GM23248 (cell line): ENCODE results near the gene TMCC1. TPM values are rescaled to one million over a fixed set of nuclear protein-coding genes. Genes with fewer than 3 reads are reported as not detected.

Source experiments
- DNase-seq: peaks from one replicate; pipeline ENCODE4 v3.0.0-alpha.2; 2015
- H2AFZ ChIP-seq: fragments of 200-600 bp; sonication (generic); 2 replicates; pipeline ENCODE4 v1.6.1; 2016; ENCODE audit warnings: antibody characterized with exemption
- H3F3A ChIP-seq: fragments of 200-600 bp; sonication (generic); 2 replicates; pipeline ENCODE4 v1.6.1; 2016; ENCODE audit warnings: mild to moderate bottlenecking, antibody characterized with exemption, mixed run types; ENCODE audit not compliant: insufficient read depth
- H3K27ac ChIP-seq: fragments of 200-600 bp; sonication (generic); 2 replicates; pipeline ENCODE4 v1.5.1; 2016; ENCODE audit warnings: mild to moderate bottlenecking
- H3K27me3 ChIP-seq: fragments of 200-600 bp; sonication (generic); replicated peaks from 2 replicates; pipeline ENCODE4 v1.6.1; 2016; ENCODE audit warnings: mild to moderate bottlenecking; ENCODE audit not compliant: insufficient read depth
- H3K36me3 ChIP-seq: fragments of 200-600 bp; sonication (generic); 2 replicates; pipeline ENCODE4 v1.6.1; 2016; ENCODE audit warnings: low read depth, mild to moderate bottlenecking
- H3K4me1 ChIP-seq: fragments of 200-600 bp; sonication (generic); 2 replicates; pipeline ENCODE4 v1.6.1; 2016; ENCODE audit warnings: mild to moderate bottlenecking; ENCODE audit not compliant: insufficient read depth
- H3K4me2 ChIP-seq: fragments of 200-600 bp; sonication (generic); one replicate; pipeline ENCODE4 v1.6.1; 2016; ENCODE audit warnings: mild to moderate bottlenecking; ENCODE audit not compliant: unreplicated experiment
- H3K4me3 ChIP-seq: fragments of 200-600 bp; sonication (generic); 2 replicates; pipeline ENCODE4 v1.5.1; 2016; ENCODE audit warnings: mild to moderate bottlenecking
- H3K79me2 ChIP-seq: fragments of 200-600 bp; sonication (generic); 2 replicates; pipeline ENCODE4 v1.6.1; 2016; ENCODE audit warnings: mild to moderate bottlenecking; ENCODE audit not compliant: insufficient read depth
- H3K9ac ChIP-seq: fragments of 200-600 bp; sonication (generic); 2 replicates; pipeline ENCODE4 v1.6.1; 2016; ENCODE audit warnings: mild to moderate bottlenecking
- H3K9me2 ChIP-seq: fragments of 200-600 bp; sonication (generic); 2 replicates; pipeline ENCODE4 v1.6.1; 2016; ENCODE audit warnings: mixed run types, mild to moderate bottlenecking, moderate library complexity; ENCODE audit not compliant: insufficient read depth
- H3K9me3 ChIP-seq: fragments of 200-600 bp; sonication (generic); one replicate; pipeline ENCODE4 v1.6.1; 2017; ENCODE audit warnings: low read depth
- H4K20me1 ChIP-seq: fragments of 200-600 bp; sonication (generic); 2 replicates; pipeline ENCODE4 v1.6.0; 2016; ENCODE audit not compliant: insufficient read depth
- EZH2 ChIP-seq: fragments of 200-600 bp; sonication (generic); IDR thresholded peaks from 2 replicates; pipeline ENCODE4 v1.6.1; 2018; ENCODE audit warnings: antibody characterized with exemption, mild to moderate bottlenecking; ENCODE audit not compliant: insufficient read depth, poor library complexity, severe bottlenecking
- EZH2phosphoT487 ChIP-seq: fragments of 200-600 bp; sonication (generic); IDR thresholded peaks from 2 replicates; pipeline ENCODE4 v1.6.1; 2018; ENCODE audit warnings: antibody characterized with exemption, moderate library complexity, mild to moderate bottlenecking, low read depth; ENCODE audit not compliant: insufficient read depth
- WGBS, 2 experiments: methylation state at CpG; one replicate each; pipeline ENCODE4 v1.1.6; 2015 to 2017; ENCODE audit warnings: low lambda C conversion rate in 2 of 2, low coverage in 1 of 2; ENCODE audit errors: missing lambda C conversion rate in 2 of 2; 5-methylcytosine and 5-hydroxymethylcytosine counted together
- in situ Hi-C: fragments of 300-500 bp; cut with MboI; formaldehyde crosslinking; loops from 2 replicates; pipeline ENCODE4 v1.15.0; 2020
- polyA plus RNA-seq: library from polyadenylated mRNA; unstranded; fragments of >200 nt; fragmentation: Nextera tagmentation; extraction: Ambion mirVana; gene quantifications from 2 replicates; pipeline ENCODE4 v1.2.1, GENCODE V29; 2016
- total RNA-seq: library from RNA; depleted of rRNA; stranded (reverse); fragments of >200 nt; shearing (Covaris generic); gene quantifications from 2 replicates; pipeline ENCODE4 v1.2.3, GENCODE V29; 2014

The TMCC1 gene
- total and polyA plus RNA-seq, 2 experiments from 2014 or later, result 4.0 to 11.1 TPM

DNA sequence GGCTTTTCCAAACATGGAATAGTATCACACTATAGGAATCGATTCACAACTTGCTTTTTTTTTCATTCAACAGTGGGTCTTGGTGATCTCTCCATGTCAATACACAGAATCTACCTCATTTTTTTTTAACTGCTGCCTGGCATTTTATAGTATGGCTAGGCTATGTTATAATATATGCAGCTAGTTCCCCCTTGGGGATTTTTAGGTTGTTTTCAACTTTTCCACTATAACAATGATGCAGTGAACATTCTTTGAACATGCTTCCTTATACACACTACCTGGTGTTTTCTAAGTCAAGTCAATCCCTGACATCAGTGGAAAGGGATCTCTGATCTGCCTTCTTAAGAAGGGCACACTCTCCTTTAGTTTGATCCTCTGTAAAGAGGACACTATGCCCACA, 240.5 kb downstream of the TMCC1 start:
- Histone ChIP-seq H4K20me1 (no peaks in the 10 kb centered on the region), H3K27ac (no peak overlapping the region), H3K79me2 (peaks cover 19% of the 10 kb centered on the region; the same call in 1 of the 2 replicates), H2AFZ (no peak overlapping the region), H3K4me1 (peaks cover 77% of the 10 kb centered on the region), H3K9me3 (no peaks in the 10 kb centered on the region), H3K9me2 (no peaks in the 10 kb centered on the region), H3F3A (peaks cover 25% of the 10 kb centered on the region), H3K9ac (no peak overlapping the region), H3K27me3 (no peaks in the 10 kb centered on the region), H3K4me2 (no peak overlapping the region), H3K36me3 (no peaks in the 10 kb centered on the region), H3K4me3 (no peak overlapping the region)
- DNase-seq, result no peak
- TF ChIP-seq EZH2phosphoT487 (no peak), EZH2 (no peak)
- in situ Hi-C loops, result loop anchor here (10.0 kb wide), 1 partner anchor 172 kb away; no protein-coding TSS in a partner anchor
- WGBS, 2 experiments, result 96 to 97% methylated on average over 1 of the region's 1 CpG

DNA sequence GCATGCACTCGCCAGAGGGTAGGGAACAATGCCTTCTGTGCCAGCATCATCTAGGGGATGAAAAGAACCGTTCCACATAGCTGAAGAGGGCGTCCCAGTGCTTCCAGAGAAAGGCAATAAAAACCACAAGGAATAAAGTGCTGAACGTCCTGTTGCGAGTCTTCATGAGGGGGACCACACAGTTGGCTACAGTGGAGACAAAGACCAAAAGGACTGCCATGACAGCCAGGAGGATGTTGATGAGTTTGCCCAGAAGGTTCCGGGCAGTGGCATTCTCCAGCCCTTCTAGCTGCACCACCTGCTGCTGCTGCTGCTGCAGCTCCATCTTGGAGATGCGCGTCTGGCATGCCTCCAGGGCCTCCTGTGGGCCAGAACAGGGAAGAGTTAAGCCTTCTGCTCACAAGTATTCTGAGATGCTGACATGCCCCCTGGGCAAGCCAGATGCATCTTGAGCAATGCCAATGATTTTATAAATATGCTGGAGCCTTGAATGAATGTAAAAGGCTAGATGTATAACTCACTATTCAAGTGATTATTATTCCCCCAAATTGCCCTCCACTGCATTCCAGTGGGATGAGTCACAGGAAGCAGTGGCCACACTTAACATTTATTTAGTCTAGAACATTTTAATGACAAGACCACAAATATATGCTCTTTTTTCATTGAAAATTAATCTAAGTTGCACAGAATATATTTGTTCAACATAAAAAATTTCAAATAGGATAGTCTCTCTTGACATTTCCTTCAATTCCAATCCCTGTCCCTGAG, 241.9 kb downstream of the TMCC1 start:
- Histone ChIP-seq H3K4me2 (peak overlapping the region; percentile 26), H3K4me1 (peaks cover 63% of the 10 kb centered on the region), H3F3A (peaks cover 21% of the 10 kb centered on the region), H3K9ac (no peak overlapping the region), H3K27ac (peak overlapping the region; percentile 29), H4K20me1 (no peaks in the 10 kb centered on the region), H3K27me3 (no peaks in the 10 kb centered on the region), H3K79me2 (peaks cover 14% of the 10 kb centered on the region; the same call in 1 of the 2 replicates), H2AFZ (no peak overlapping the region), H3K9me2 (no peaks in the 10 kb centered on the region), H3K4me3 (no peak overlapping the region), H3K36me3 (no peaks in the 10 kb centered on the region), H3K9me3 (no peaks in the 10 kb centered on the region)
- DNase-seq, result peak; percentile 69
- no peak for TF ChIP-seq EZH2
- TF ChIP-seq EZH2phosphoT487, result no peak
- WGBS, 2 experiments, result 65% methylated on average over 8 of the region's 8 CpGs
- in situ Hi-C loops, result loop anchor here (10.0 kb wide), 1 partner anchor 173 kb away; no protein-coding TSS in a partner anchor

- peaks cover 54% of the 10 kb centered on the region for H3K4me1 ChIP-seq
- peak overlapping the region; percentile 10; the same call in 1 of the 2 replicates for H3K4me3 ChIP-seq
- 0 out of 2 replicates have a peak, but pooled peaks cover 6% of the 10 kb centered on the region for H3K79me2 ChIP-seq
- no peak overlapping the region for H3K27ac ChIP-seq
- no peak overlapping the region for H3K9ac ChIP-seq
- peak; percentile 93 for DNase-seq
- no peaks in the 10 kb centered on the region for H3K27me3 ChIP-seq
- H3K9me2 ChIP-seq, result no peaks in the 10 kb centered on the region
- H2AFZ ChIP-seq, result no peak overlapping the region
- H4K20me1 ChIP-seq, result no peaks in the 10 kb centered on the region
- H3K4me2 ChIP-seq, result no peak overlapping the region
- in situ Hi-C loops, result loop anchor here (10.0 kb wide), 1 partner anchor 174 kb away; no protein-coding TSS in a partner anchor
- 20 to 21% methylated on average over 7 of the region's 7 CpGs for WGBS, 2 experiments
- H3F3A ChIP-seq, result peaks cover 21% of the 10 kb centered on the region
- H3K9me3 ChIP-seq, result no peaks in the 10 kb centered on the region
- no peaks in the 10 kb centered on the region for H3K36me3 ChIP-seq
- TF ChIP-seq EZH2phosphoT487 (no peak), EZH2 (no peak)
These were observed 243.1 kb downstream of the TMCC1 start for GRCh38 chr3:129650256-129650872.

- no peak overlapping the region for H3K9ac ChIP-seq
- H3K9me3 ChIP-seq, result no peaks in the 10 kb centered on the region
- no peak overlapping the region for H3K4me2 ChIP-seq
- no peak for TF ChIP-seq EZH2
- TF ChIP-seq EZH2phosphoT487, result no peak
- no peak overlapping the region for H3K4me3 ChIP-seq
- no peaks in the 10 kb centered on the region for H4K20me1 ChIP-seq
- WGBS, 2 experiments, result 94 to 100% methylated on average over 3 of the region's 3 CpGs
- H3K4me1 ChIP-seq, result peaks cover 36% of the 10 kb centered on the region
- no peaks in the 10 kb centered on the region for H3K27me3 ChIP-seq
- no peak for DNase-seq
- no peaks in the 10 kb centered on the region for H3K36me3 ChIP-seq
- no peak overlapping the region for H2AFZ ChIP-seq
- H3K79me2 ChIP-seq, result no peaks in the 10 kb centered on the region
- no peak overlapping the region for H3K27ac ChIP-seq
- H3K9me2 ChIP-seq, result no peaks in the 10 kb centered on the region
- peaks cover 10% of the 10 kb centered on the region for H3F3A ChIP-seq
- in situ Hi-C loops, result loop anchor here (25.0 kb wide), 1 partner anchor 439 kb away; the partner anchor contains the start of gene ALG1L2
These were observed 245.1 kb downstream of the TMCC1 start for GRCh38 chr3:129648391-129648790.
